ENCODE data around the gene FMNL2.

FMNL2 gene

GRCh38 chr2:152566728-152567069 is 231.7 kb downstream of the FMNL2 start (continued):
- TF ChIP-seq ZFP3 (tag by site-specific recombination; IDR thresholded peaks at IDR 0.05; ENCODE audit: low read depth), result no peak
- TF ChIP-seq ZFP37 (tag by site-specific recombination; IDR thresholded peaks at IDR 0.05), result no peak
- no peak for TF ChIP-seq ZNF132 (tag by site-specific recombination; IDR thresholded peaks at IDR 0.05; ENCODE audit: borderline replicate concordance)

- TF ChIP-seq ZNF645 (tag by site-specific recombination; IDR thresholded peaks at IDR 0.05) (no peak), ZFHX2 (tag by site-specific recombination; conservative IDR thresholded peaks at IDR 0.05) (0 out of 2 replicates have a peak, but pooled peaks have one; percentile 11), ZNF610 (tag by site-specific recombination; IDR thresholded peaks at IDR 0.05; ENCODE audit: borderline replicate concordance) (no peak), ZBTB6 (tag by site-specific recombination; IDR thresholded peaks at IDR 0.05) (no peak), SCRT1 (tag by site-specific recombination; IDR thresholded peaks at IDR 0.05; ENCODE audit: borderline replicate concordance) (no peak), ZNF37A (tag by site-specific recombination; IDR thresholded peaks at IDR 0.05) (no peak), ZNF776 (tag by site-specific recombination; IDR thresholded peaks at IDR 0.05; ENCODE audit: borderline replicate concordance) (no peak)
- Histone ChIP-seq H3K36me3 (ENCODE audit: control insufficient read depth in 2 of 2, insufficient read depth in 1 of 2, low read length in 2 of 2) (no peaks in the 10 kb centered on the region), H3K4me1 (ENCODE audit: control insufficient read depth, insufficient read depth, low read length) (0 out of 2 replicates have a peak, but pooled peaks cover 5% of the 10 kb centered on the region), H3K4me3 (ENCODE audit: low read depth, low read length) (no peak overlapping the region), H3K27ac (ENCODE audit: extremely low read depth, low read depth, low read length) (no peak overlapping the region), H3K9me3 (ENCODE audit: control insufficient read depth, insufficient read depth, low read depth, low read length) (no peaks in the 10 kb centered on the region)
- ChIA-PET POLR2A (no interaction called here), CTCF (interaction anchor here (0.6 kb wide), 1 partner anchor 67 kb away, joined by 3 read pairs; no protein-coding TSS in a partner anchor)
These were observed 233.6 kb downstream of the FMNL2 start for GRCh38 chr2:152568531-152568930.

GRCh38 chr2:152569186-152569585 is 234.2 kb downstream of the FMNL2 start:
- Histone ChIP-seq H3K4me3 (ENCODE audit: low read depth, low read length) (no peak overlapping the region), H3K9me3 (ENCODE audit: control insufficient read depth, insufficient read depth, low read depth, low read length) (no peaks in the 10 kb centered on the region), H3K27ac (ENCODE audit: extremely low read depth, low read depth, low read length) (no peak overlapping the region), H3K36me3 (ENCODE audit: control insufficient read depth in 2 of 2, insufficient read depth in 1 of 2, low read length in 2 of 2) (no peaks in the 10 kb centered on the region), H3K4me1 (ENCODE audit: control insufficient read depth, insufficient read depth, low read length) (0 out of 2 replicates have a peak, but pooled peaks cover 5% of the 10 kb centered on the region)
- CTCF ChIA-PET, result interaction anchor here (0.6 to 0.7 kb wide), 2 partner anchors 67 to 356 kb away, joined by 3 to 4 read pairs; no protein-coding TSS in a partner anchor
- POLR2A ChIA-PET, result no interaction called here
- TF ChIP-seq ZBTB7A (tag by site-specific recombination; IDR thresholded peaks at IDR 0.05; ENCODE audit: low read depth), result no peak
- TF ChIP-seq KLF16 (tag by site-specific recombination; IDR thresholded peaks at IDR 0.05), result no peak
- TF ChIP-seq ZIC2 (tag by site-specific recombination; IDR thresholded peaks at IDR 0.05), result no peak
- no peak for TF ChIP-seq ZNF433 (tag by site-specific recombination; IDR thresholded peaks at IDR 0.05; ENCODE audit: low read depth)
- TF ChIP-seq SP2 (tag by site-specific recombination; IDR thresholded peaks at IDR 0.05), result no peak
- TF ChIP-seq ZNF239 (tag by site-specific recombination; IDR thresholded peaks at IDR 0.05), result no peak
- no peak for TF ChIP-seq ZNF549 (tag by site-specific recombination; IDR thresholded peaks at IDR 0.05)
- TF ChIP-seq GLI4 (tag by site-specific recombination; IDR thresholded peaks at IDR 0.05), result no peak
- TF ChIP-seq ZNF701 (tag by site-specific recombination; IDR thresholded peaks at IDR 0.05), result no peak
- TF ChIP-seq BCL11B (tag by site-specific recombination; IDR thresholded peaks at IDR 0.05; ENCODE audit: low read depth), result no peak
- TF ChIP-seq ZNF16 (tag by site-specific recombination; IDR thresholded peaks at IDR 0.05; ENCODE audit: low read depth), result no peak
- TF ChIP-seq MZF1 (tag by site-specific recombination; IDR thresholded peaks at IDR 0.05; ENCODE audit: borderline replicate concordance), result no peak

Measured in HEK293 (cell line).